Measurements from ENCODE around the gene MYZAP.

MYZAP gene

DNA sequence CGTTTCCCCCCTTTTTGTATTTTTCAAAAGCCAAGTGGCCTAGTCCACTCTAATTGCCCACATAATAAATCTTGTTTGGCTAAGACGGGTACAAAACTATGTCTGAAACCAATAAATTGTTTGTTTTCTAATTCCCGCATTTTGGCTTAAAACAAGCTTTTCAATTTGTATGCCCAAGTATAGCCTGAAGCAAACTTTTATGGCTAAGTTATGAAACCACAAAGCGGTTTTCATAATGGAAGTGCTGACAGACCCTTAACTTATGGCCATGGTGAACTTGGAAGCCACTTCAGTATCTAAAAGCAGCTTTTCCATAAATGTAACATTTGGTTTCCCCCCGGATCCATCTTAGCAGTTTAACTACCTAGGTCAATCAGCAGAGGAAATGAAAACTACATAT is 84.9 kb downstream of the MYZAP start:
- Histone ChIP-seq H3K9me3 (no peaks in the 10 kb centered on the region), H3K36me3 (no peaks in the 10 kb centered on the region), H3K27ac (no peak overlapping the region), H3K4me3 (ENCODE audit: low read depth in 1 of 2, low read length in 1 of 2) (no peak overlapping the region), H3K27me3 (peaks cover 18% of the 10 kb centered on the region), H3K4me1 (ENCODE audit: control insufficient read depth in 1 of 2, insufficient read depth in 1 of 2, low read depth in 1 of 2, low read length in 1 of 2) (no peaks in the 10 kb centered on the region)
- TF ChIP-seq, protein P1, sequence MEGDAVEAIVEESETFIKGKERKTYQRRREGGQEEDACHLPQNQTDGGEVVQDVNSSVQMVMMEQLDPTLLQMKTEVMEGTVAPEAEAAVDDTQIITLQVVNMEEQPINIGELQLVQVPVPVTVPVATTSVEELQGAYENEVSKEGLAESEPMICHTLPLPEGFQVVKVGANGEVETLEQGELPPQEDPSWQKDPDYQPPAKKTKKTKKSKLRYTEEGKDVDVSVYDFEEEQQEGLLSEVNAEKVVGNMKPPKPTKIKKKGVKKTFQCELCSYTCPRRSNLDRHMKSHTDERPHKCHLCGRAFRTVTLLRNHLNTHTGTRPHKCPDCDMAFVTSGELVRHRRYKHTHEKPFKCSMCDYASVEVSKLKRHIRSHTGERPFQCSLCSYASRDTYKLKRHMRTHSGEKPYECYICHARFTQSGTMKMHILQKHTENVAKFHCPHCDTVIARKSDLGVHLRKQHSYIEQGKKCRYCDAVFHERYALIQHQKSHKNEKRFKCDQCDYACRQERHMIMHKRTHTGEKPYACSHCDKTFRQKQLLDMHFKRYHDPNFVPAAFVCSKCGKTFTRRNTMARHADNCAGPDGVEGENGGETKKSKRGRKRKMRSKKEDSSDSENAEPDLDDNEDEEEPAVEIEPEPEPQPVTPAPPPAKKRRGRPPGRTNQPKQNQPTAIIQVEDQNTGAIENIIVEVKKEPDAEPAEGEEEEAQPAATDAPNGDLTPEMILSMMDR (IDR thresholded peaks at IDR 0.05) = no peak

DNA sequence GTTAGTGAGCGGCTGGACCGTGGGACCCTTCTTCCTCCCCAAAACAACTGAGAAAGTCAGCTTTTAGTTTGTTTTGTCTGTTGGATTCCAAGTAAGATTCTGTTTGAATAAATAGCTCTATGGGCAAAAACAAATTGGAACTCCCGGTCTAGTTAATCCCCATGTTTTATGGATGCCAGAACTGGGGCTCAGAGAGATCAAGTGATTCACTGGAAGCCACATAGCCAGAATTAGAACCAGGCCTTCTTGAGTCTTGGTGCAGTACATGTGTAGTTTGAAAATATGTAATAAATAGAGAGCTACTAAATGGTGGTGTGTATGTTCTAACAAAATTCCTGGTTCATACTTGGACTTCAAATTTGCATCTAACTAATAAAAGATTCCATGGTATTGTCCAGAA is 85.5 kb downstream of the MYZAP start:
- H3K36me3 ChIP-seq = no peaks in the 10 kb centered on the region
- TF ChIP-seq, protein P1 (IDR thresholded peaks at IDR 0.05) = no peak
- H3K9me3 ChIP-seq = no peaks in the 10 kb centered on the region
- no peak overlapping the region for H3K27ac ChIP-seq
- H3K4me3 ChIP-seq (ENCODE audit: low read depth in 1 of 2, low read length in 1 of 2) = no peak overlapping the region
- H3K4me1 ChIP-seq (ENCODE audit: control insufficient read depth in 1 of 2, insufficient read depth in 1 of 2, low read depth in 1 of 2, low read length in 1 of 2) = no peaks in the 10 kb centered on the region
- peaks cover 12% of the 10 kb centered on the region for H3K27me3 ChIP-seq

DNA sequence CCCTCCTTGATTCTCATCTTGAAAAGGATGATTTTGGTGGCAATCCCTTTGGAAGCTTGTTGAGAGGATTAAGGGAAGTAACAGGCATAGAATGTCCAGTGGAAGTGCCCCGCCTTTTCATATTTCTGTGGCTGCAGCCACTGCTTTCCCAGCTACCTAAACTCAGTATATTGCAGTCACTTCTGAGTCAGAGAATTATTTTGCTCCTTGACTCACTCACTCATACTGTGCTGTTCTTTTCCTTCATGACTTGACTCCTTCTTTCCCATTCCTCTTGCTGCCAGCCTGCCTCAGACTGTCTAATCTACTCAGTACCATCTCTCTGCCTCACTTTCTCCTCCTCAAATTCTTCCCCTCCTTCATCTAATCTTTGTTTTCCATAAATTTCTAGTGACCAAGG is 88.3 kb downstream of the MYZAP start:
- H3K9me3 ChIP-seq = no peaks in the 10 kb centered on the region
- no peaks in the 10 kb centered on the region for H3K4me1 ChIP-seq (ENCODE audit: control insufficient read depth in 1 of 2, insufficient read depth in 1 of 2, low read depth in 1 of 2, low read length in 1 of 2)
- TF ChIP-seq, protein P1 (IDR thresholded peaks at IDR 0.05) = no peak
- peaks cover 4% of the 10 kb centered on the region for H3K27me3 ChIP-seq
- H3K36me3 ChIP-seq = no peaks in the 10 kb centered on the region
- H3K4me3 ChIP-seq (ENCODE audit: low read depth in 1 of 2, low read length in 1 of 2) = no peak overlapping the region
- H3K27ac ChIP-seq = no peak overlapping the region

DNA sequence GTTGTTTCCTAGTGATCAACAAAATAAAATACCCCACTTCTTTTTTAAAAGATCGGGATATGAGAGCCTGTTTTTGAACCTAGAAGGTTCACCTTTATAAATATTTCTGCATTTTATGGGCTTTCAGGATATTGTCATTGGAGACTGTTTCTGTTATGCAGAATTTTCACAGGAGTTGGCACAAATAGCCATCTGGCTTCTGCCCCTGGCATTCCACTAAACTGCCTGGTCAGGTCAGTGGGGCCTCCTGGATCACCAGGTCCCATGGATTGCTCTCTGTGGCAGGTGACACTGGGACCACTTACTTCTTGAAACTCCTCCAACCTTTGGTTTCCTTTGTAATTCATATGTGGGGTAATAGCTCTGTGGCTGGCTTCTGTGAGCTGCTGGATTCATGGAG is 89.3 kb downstream of the MYZAP start:
- Histone ChIP-seq H3K4me1 (ENCODE audit: control insufficient read depth in 1 of 2, insufficient read depth in 1 of 2, low read depth in 1 of 2, low read length in 1 of 2) (no peaks in the 10 kb centered on the region), H3K27ac (no peak overlapping the region), H3K9me3 (no peaks in the 10 kb centered on the region), H3K36me3 (no peaks in the 10 kb centered on the region), H3K27me3 (no peaks in the 10 kb centered on the region), H3K4me3 (ENCODE audit: low read depth in 1 of 2, low read length in 1 of 2) (no peak overlapping the region)
- TF ChIP-seq, protein P1 (IDR thresholded peaks at IDR 0.05) = no peak

DNA sequence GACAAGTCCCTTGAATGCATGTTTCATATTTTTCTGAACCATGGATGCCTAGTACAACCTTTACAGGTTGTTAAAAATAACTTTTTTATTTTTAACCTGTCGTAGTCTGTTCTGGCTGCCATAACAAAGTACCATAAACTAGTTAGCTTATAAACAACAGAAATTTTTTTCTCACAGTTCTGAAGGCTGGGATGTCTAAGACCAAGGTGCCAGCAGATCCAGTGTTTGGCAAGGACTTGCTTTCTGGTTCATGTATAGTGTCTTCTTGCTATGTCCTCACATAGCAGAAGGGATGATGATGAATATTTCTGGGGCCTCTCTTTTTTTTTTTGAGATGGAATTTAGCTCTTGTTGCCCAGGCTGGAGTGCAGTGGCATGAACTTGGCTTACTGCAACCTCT is 91.8 kb downstream of the MYZAP start:
- Histone ChIP-seq H3K27ac (no peak overlapping the region), H3K4me1 (ENCODE audit: control insufficient read depth in 1 of 2, insufficient read depth in 1 of 2, low read depth in 1 of 2, low read length in 1 of 2) (no peaks in the 10 kb centered on the region), H3K4me3 (ENCODE audit: low read depth in 1 of 2, low read length in 1 of 2) (no peak overlapping the region), H3K27me3 (no peaks in the 10 kb centered on the region), H3K36me3 (no peaks in the 10 kb centered on the region), H3K9me3 (no peaks in the 10 kb centered on the region)
- TF ChIP-seq, protein P1 (IDR thresholded peaks at IDR 0.05) = no peak

Measured in neutrophil (primary cell).